ENCODE data around the gene C1QTNF5. TPM values are rescaled to one million over a fixed set of nuclear protein-coding genes. Genes with fewer than 3 reads are reported as not detected.
"Not testable (repeated sequence)": the region's sequence is repeated elsewhere in the genome, so short reads cannot be mapped to it uniquely, and the experiment has no call there.

C1QTNF5 gene, protein sequence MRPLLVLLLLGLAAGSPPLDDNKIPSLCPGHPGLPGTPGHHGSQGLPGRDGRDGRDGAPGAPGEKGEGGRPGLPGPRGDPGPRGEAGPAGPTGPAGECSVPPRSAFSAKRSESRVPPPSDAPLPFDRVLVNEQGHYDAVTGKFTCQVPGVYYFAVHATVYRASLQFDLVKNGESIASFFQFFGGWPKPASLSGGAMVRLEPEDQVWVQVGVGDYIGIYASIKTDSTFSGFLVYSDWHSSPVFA
- total RNA-seq = 24.1 to 25.0 TPM (median 24.4 TPM) in 3 replicates

DNA sequence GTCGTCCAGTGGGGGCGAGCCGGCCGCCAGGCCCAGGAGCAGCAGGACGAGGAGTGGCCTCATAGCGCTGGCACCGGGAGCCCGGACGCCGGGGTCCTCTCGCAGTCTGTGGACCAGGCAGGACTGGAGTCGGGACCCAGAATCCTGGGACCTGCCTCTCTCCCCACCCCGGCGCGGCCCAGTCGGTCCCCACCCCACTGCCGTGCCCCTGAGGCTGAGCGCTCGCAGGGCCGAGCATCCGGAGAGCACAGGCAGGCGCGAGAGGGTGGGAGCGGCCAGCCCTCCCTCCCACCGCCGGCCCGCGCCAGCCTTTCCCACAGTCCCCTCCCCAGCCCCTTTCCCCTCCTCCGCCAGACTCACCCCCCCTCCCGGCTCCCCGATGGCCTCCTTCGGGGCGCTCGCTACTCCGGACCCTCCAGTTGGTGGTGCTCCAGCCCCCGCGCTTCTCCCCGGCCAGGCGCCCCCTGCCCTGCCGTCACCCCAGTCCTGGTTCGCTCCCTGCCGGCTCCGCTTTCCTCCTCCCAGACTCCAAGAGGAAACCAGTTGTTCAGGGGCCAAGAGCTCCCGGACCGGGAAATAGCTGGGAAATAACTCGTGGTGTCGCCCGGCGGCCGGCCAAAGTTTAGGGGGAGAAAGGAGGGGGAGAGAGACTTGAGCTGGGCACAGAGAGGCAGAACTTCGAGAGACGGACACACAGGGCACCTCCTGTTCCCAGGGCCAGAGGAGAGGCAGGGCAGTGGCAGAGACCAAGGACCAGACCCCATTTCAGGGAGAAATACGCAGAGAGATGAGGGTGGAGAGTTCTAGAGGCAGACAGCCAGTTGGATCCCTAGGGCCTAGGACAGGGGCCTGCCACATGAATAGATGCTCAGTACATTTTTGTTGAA, at the start of gene C1QTNF5:
TSS of gene C1QTNF5 (minus strand) at position 549 of the 887 bp plus-strand sequence. CDS start at position 63, 486 bp downstream.
- no peaks in the 10 kb centered on the region for H3K9me3 Mint-ChIP-seq
- DNase-seq (ENCODE audit: low spot score in 2 of 2, unreplicated experiment in 2 of 2) = no peak
- H3K4me1 Mint-ChIP-seq = peaks cover 40% of the 10 kb centered on the region
- peak within 1 kb of the TSS; percentile 53 for H3K4me3 Mint-ChIP-seq
- TF ChIP-seq, protein P1, sequence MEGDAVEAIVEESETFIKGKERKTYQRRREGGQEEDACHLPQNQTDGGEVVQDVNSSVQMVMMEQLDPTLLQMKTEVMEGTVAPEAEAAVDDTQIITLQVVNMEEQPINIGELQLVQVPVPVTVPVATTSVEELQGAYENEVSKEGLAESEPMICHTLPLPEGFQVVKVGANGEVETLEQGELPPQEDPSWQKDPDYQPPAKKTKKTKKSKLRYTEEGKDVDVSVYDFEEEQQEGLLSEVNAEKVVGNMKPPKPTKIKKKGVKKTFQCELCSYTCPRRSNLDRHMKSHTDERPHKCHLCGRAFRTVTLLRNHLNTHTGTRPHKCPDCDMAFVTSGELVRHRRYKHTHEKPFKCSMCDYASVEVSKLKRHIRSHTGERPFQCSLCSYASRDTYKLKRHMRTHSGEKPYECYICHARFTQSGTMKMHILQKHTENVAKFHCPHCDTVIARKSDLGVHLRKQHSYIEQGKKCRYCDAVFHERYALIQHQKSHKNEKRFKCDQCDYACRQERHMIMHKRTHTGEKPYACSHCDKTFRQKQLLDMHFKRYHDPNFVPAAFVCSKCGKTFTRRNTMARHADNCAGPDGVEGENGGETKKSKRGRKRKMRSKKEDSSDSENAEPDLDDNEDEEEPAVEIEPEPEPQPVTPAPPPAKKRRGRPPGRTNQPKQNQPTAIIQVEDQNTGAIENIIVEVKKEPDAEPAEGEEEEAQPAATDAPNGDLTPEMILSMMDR (IDR thresholded peaks at IDR 0.05; ENCODE audit: unreplicated experiment) = no peak
- peak within 1 kb of the TSS; percentile 23 for H3K27ac Mint-ChIP-seq
- peaks cover 5% of the 10 kb centered on the region for H3K36me3 Mint-ChIP-seq
- H3K27me3 Mint-ChIP-seq (ENCODE audit: low read depth) = peaks cover 49% of the 10 kb centered on the region

DNA sequence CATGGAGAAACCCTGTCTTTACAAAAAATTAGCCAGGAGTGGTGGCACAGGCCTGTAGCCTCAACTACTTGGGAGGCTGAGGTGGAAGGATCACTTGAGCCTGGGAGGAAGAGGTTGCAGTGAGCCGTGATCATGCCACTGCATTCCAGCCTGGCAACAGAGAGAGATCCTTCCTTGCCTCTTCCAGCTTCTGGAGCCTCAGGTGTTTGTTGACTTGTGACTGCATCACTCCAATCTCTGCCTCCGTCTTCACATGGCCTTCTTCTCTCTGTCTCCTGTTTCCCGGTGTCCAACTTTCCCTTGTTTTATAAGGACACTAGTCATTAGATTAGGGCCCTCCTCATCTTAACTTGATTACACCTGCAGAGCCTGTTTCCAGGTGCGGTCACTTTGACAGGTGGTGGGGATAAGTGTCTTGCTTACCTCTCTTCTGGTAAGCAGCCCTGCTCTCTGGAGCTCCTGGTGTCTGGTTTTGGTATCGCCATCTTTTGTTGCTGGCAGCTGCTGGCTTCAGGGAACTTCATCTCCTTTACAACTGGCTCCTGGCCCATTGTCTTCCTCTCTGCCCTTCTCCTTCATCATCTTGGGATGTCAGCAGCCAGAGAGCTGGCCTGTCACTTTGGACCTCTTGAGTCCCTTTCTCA, 49.0 kb upstream of the C1QTNF5 start:
- no peak for DNase-seq (ENCODE audit: low spot score in 2 of 2, unreplicated experiment in 2 of 2)
- no peak overlapping the region for H3K27ac Mint-ChIP-seq
- H3K4me1 Mint-ChIP-seq = no peaks in the 10 kb centered on the region
- H3K9me3 Mint-ChIP-seq = no peaks in the 10 kb centered on the region
- no peaks in the 10 kb centered on the region for H3K36me3 Mint-ChIP-seq
- H3K27me3 Mint-ChIP-seq (ENCODE audit: low read depth) = no peaks in the 10 kb centered on the region
- no peak overlapping the region for H3K4me3 Mint-ChIP-seq
- TF ChIP-seq, protein P1 (IDR thresholded peaks at IDR 0.05; ENCODE audit: unreplicated experiment) = no peak

DNA sequence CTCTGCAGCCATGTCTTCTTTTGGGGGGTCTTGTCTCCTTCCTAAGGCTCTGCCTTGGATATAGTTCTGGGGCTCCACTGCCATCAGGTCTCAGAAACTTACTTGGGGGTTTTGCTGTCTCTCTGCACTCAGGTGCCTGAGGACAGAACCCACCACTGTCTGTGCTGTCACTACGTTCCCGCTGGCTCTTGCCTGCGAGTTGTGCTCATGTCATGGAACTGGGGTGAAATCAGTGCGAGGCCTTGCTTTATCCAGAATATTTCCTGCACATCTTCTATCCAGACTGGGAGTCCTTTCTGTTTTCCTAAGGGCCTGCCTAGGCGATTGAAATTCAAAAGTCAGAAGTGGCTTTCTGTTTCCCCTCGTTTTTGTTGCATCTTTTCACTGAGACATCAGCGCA, 47.4 kb upstream of the C1QTNF5 start:
- no peaks in the 10 kb centered on the region for H3K9me3 Mint-ChIP-seq
- no peak overlapping the region for H3K4me3 Mint-ChIP-seq
- no peak overlapping the region for H3K27ac Mint-ChIP-seq
- H3K4me1 Mint-ChIP-seq = no peaks in the 10 kb centered on the region
- TF ChIP-seq, protein P1 (IDR thresholded peaks at IDR 0.05; ENCODE audit: unreplicated experiment) = no peak
- no peaks in the 10 kb centered on the region for H3K27me3 Mint-ChIP-seq (ENCODE audit: low read depth)
- H3K36me3 Mint-ChIP-seq = no peaks in the 10 kb centered on the region
- peak in 1 of 2 experiments; percentile 20 for DNase-seq (ENCODE audit: low spot score in 2 of 2, unreplicated experiment in 2 of 2)

DNA sequence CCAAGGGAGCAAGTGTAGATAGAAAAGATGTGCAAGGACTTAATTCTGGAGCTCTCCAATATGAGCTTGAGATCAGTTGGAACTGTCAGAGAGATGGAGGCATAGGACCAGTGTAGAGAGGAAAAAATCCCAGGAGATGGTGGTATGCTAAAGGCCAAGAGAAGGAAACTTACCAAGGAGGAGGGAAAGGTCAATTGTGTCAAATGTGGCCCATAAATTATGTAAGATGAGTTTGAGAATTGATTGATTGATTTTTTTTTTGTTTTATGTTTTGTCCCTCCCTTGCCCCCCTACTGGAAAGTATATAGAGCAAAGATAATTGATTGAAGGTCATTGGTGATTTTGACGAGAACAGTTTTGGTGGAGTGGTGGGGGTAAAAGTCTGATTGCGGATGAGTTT, 43.6 kb upstream of the C1QTNF5 start:
- no peaks in the 10 kb centered on the region for H3K9me3 Mint-ChIP-seq
- H3K27ac Mint-ChIP-seq = no peak overlapping the region
- TF ChIP-seq, protein P1 (IDR thresholded peaks at IDR 0.05; ENCODE audit: unreplicated experiment) = no peak
- H3K36me3 Mint-ChIP-seq = no peaks in the 10 kb centered on the region
- no peak overlapping the region for H3K4me3 Mint-ChIP-seq
- peak in 1 of 2 experiments; percentile 25 for DNase-seq (ENCODE audit: low spot score in 2 of 2, unreplicated experiment in 2 of 2)
- H3K4me1 Mint-ChIP-seq = peaks cover 2% of the 10 kb centered on the region
- H3K27me3 Mint-ChIP-seq (ENCODE audit: low read depth) = peaks cover 2% of the 10 kb centered on the region

DNA sequence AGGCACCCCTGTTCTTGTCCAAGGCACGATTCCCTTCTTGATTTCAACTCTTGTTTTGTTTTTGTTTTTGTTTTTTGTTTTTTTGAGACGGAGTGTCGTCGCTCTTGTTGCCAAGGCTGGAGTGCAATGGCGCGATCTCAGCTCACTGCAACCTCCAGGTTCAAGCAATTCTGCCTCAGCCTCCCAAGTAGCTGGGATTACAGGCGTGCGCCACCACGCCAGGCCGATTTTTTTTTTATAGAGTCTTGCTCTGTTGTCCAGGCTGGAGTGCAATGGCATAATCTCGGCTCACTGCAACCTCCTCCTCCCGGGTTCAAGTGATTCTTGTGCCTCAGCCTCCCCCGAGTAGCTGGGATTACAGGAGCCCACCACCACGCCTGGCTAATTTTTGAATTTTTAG, 41.8 kb upstream of the C1QTNF5 start:
- H3K4me3 Mint-ChIP-seq; H3K27ac Mint-ChIP-seq; H3K27me3 Mint-ChIP-seq (ENCODE audit: low read depth); H3K36me3 Mint-ChIP-seq; H3K9me3 Mint-ChIP-seq: not testable (repeated sequence)
- peak in 1 of 2 experiments; percentile 3 for DNase-seq (ENCODE audit: low spot score in 2 of 2, unreplicated experiment in 2 of 2)
- H3K4me1 Mint-ChIP-seq = peaks cover 13% of the 10 kb centered on the region

Measured in mesothelial cell of epicardium (in vitro differentiated cells).